Measurements from ENCODE around the gene RAB31. TPM values are rescaled to one million over a fixed set of nuclear protein-coding genes. Genes with fewer than 3 reads are reported as not detected.

Gene RAB31
- total RNA-seq, 1 experiment from 2014 or later: 26.2 TPM

DNA sequence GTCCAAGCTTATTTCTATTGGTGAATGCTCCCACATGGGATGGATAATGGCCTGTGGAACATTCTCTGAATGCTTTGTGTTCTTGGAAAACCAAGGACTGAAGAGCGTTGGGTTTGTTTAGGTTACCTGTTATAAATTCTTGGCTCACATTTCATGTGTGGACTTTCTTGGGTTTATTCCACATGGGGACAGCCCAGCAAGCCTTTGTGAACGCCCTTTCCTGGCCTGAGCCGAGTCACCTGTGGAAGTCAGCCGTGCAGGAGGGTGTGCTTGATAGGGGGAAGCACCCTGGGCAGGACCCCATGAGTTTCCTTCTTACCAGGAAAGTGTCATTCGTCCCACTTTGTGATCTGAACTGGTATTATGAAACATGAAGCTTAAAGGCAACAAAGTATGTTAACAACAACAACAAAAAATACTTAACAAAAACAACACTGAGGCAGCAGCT lies 4.1 kb downstream of the RAB31 start:
- no peak for DNase-seq (ENCODE audit: low read depth)

GRCh38 chr18:9712611-9713010 lies 4.5 kb downstream of the RAB31 start:
- DNase-seq (ENCODE audit: low read depth): no peak

GRCh38 chr18:9714266-9715087 lies 6.4 kb downstream of the RAB31 start:
- no peak for DNase-seq (ENCODE audit: low read depth)

- DNase-seq (ENCODE audit: low read depth): no peak
Observed at GRCh38 chr18:9715088-9715343, 6.9 kb downstream of the RAB31 start.

DNA sequence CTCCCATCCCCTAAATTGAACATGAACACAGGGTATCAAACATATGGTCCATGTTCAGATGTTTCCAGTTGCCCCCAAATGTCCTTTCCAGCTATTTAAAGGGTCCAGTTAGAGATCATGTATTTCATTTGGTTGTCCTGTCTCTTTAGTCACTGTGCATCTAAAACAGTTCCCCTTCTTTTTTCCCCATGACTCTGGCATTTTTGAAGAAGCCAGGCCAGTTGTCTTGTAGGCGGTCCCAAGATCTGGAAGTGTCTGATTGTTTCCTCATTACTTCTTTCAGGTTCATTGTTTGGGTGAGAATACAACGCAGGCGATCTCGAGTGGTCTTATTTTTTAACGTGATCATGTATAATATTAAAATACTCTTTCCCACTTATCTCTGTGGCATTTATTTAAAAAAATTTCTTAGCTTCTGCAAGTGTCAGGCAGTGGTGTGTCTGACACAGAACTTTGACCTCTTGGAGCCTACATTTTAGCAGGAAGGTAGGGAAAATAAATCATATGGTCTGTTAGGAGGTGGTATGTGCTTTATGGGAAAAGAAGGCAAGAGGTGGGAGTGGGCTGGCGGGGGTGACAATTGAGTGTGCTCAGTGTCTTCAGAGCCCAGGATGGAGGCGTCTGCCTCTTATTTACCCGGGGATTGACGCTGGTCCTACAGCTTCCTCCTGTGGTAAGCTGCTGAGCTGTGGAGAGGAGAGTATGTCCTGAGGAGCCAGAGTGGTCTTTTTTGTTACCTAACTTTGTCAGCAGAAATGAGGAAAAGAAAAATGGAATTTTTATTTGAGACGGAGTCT lies 8.1 kb downstream of the RAB31 start:
- no peak for DNase-seq (ENCODE audit: low read depth)

DNA sequence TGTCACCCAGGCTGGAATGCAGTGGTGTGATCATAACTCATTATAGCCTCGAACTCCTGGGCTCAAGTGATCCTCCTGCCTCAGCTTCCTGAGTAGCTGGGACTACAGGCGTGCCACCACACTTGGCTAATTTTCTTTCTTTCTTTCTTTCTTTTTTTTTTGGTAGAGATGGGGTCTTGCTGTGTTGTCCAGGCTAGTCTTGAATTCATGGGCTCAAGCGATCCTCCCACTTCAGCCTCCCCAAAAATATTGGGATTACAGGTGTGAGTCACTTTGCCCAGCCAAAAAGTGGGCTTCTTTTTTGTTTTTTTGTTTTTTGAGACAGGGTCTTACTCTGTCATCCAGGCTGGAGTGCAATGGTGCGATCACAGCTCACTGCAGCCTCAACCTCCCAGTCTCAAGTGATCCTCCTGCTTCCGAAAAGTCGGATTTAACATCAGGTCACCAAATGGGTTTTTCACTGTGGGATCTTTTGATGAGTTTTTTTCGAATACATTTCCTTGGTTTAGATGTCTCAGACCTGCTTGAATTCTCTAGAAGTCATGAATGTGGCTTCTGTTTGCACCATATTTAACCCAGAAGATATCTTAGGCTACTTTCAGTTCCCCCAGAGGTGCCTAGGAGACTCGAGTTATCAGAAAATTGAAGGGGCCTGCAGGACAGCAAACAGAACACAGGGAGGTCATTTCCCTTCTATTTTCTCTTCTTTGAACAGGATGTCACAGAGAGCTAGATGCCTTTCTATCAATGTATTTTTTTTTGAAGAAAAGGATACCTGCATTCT lies 8.9 kb downstream of the RAB31 start:
- DNase-seq (ENCODE audit: low read depth): no peak

DNA sequence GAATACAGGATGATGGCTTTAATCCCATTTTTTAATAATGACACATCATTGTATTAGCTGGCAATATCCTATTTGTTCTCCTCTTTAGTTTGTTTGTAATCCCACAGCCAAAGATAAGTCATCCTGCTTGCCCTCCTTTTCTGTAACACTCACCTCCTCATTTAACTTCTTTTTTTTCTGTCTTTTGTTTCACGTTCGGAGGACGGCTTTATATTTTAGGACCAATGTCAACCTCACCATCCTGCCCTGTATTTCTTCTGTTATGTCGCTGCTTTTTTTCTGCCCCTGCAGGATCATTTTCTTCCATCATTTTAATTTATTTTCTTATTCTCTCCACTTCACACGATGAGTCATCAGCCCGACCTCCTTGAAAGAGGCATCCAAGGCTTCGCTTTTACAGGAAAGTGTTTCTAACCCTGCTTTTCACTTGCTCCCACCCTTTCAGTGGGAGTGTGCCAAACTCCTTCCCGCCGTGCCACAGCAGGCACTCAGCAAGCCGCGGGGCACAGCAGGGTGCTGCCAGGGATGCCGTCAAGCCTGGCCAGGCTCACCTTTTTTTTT lies 11.4 kb downstream of the RAB31 start:
- peak; percentile 88 for DNase-seq (ENCODE audit: low read depth)

GRCh38 chr18:9720327-9720726 lies 12.2 kb downstream of the RAB31 start:
- no peak for DNase-seq (ENCODE audit: low read depth)

GRCh38 chr18:9721893-9722550 lies 13.9 kb downstream of the RAB31 start:
- no peak for DNase-seq (ENCODE audit: low read depth)

- no peak for DNase-seq (ENCODE audit: low read depth)
Observed at GRCh38 chr18:9722691-9723090, 14.6 kb downstream of the RAB31 start.

GRCh38 chr18:9724797-9725585 lies 16.9 kb downstream of the RAB31 start:
- DNase-seq (ENCODE audit: low read depth): no peak

DNA sequence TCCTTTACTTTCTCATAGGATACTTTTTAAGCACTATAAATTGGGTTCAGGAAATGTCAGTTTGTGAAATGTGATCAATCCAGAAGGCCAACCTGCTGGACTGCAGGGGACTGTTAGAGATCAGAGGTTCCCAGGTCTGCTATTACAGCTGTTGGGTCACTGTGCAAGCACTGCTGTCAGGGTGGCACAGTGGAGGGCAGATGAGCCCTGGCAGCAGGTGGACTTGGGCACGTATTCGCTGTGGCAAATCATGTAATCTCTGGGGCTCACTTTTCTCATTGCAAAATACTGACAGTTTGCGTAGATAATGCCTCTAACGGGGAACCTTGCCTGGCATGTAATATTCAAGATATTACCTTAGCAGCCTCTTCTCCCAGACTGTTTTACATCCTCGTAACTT lies 18.1 kb downstream of the RAB31 start:
- peak; percentile 77 for DNase-seq (ENCODE audit: low read depth)

DNA sequence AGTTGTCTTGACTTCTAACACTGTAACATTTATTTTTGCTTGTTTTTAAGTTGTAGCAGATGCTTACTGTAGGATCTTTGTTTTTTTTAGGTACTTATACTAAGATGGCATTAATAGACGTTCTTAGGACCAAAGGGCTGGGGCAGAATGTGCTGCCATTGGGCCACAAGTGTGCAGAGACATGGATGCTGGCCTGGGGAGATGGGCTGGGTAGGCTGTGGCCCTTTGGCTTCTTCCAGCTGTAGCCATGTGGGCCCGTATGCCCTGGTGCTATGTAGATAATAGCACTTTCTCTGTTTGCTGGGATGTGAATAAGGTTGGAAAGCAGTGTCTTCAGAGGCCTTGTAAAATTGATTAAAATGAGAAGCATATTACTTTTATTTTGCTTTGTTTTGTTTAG lies 18.8 kb downstream of the RAB31 start:
- DNase-seq (ENCODE audit: low read depth): no peak

DNA sequence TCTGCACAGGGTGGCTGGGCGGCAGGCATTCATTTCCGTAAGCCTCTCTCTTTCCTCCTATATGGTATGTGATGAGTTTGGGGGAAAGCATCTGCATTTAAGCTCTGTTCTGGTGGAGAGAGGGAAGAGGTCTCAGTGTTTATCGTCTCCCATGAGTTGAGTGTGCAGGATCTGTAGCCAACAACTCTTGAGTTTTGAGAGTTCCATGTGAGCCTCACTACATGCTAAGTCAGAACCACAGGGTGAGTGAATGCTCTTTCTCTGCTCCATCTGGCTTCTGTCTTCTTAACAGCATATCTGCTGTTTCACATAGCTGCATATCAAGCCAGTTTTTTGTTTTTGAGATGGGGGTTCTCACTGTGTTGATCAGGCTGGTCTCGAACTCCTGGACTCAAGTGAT lies 22.7 kb downstream of the RAB31 start:
- no peak for DNase-seq (ENCODE audit: low read depth)

- peak; percentile 85 for DNase-seq (ENCODE audit: low read depth)
Observed at GRCh38 chr18:9731380-9731779, 23.3 kb downstream of the RAB31 start.

DNA sequence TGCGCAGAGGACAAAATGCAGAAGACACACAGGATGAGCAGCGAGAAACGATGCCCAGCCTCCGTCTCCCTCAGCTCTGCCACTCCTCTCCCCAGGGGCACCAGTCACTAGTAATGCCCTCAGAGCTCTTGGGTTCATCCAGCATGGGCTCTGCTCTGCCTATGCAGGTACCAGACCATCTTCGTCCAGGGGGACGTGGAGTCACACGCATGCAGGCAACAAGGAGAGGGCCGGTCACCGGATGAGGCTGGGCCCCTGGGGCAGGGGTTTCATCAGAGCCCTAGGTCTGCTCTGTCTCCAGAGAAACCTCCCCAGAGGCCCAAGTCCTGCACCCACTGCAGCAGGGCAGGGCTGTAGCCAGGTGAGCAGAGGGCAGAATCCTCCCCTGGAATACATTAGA lies 23.9 kb downstream of the RAB31 start:
- no peak for DNase-seq (ENCODE audit: low read depth)

DNA sequence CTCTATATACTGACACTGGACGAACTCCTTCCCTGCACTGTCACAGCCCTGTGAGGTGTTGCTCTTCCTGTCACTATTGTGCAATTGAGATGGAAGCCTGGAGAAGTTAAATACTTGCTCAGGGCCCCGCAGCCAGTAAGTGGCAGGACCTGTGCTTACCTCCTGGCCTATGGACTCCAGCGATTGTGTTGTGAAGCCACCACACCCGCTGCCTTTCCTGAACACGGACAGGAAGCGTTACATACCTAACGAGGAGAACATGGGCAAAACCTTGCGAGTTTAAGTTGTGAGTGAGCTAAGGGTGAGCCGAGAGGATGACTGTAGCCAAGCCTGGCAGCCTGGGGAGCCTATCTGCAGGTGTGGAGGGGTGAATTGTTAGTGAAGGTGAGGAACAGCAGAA lies 26.1 kb downstream of the RAB31 start:
- no peak for DNase-seq (ENCODE audit: low read depth)

- no peak for DNase-seq (ENCODE audit: low read depth)
Observed at GRCh38 chr18:9735238-9735637, 27.1 kb downstream of the RAB31 start.

GRCh38 chr18:9735879-9736278 lies 27.8 kb downstream of the RAB31 start:
- no peak for DNase-seq (ENCODE audit: low read depth)

- no peak for DNase-seq (ENCODE audit: low read depth)
Observed at GRCh38 chr18:9736286-9736835, 28.3 kb downstream of the RAB31 start.
